Choroid plexus epithelial cell (primary cell): ENCODE results near the gene PRKAG2.

ENCODE experiments used
- DNase-seq: peaks from one replicate; pipeline ENCODE4 v3.0.0-alpha.2; 2010; ENCODE audit warnings: low read depth
- H3K4me3 ChIP-seq: 2 replicates; pipeline ENCODE4 v1.5.1; 2011; ENCODE audit warnings: low read depth, mild to moderate bottlenecking, control low read depth, low read length, moderate library complexity
- CTCF ChIP-seq: conservative IDR thresholded peaks from 2 replicates; pipeline ENCODE4 v1.5.1; 2011; ENCODE audit warnings: low read depth, mild to moderate bottlenecking, control low read depth, inconsistent platforms, low read length, moderate library complexity

Gene PRKAG2

DNA sequence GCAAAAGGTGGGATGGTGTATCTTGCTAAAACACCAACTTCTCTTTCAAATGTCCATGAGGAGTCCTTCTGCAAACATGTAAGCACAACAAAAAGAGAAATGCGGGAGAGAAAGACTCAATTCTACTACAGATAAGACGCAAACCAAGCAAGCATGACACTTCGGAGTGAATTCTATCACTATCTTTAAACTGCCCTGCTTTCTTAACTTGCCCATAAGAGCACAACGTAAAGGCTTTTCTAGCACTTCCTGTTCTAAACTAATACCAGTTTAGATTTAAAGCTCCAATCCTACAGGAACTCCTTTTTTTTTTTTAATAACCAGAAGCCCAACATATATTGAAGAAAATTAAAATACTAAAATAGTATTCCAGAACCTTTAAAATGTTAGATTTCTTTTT lies 365.6 kb downstream of the PRKAG2 start:
- H3K4me3 ChIP-seq, result no peak overlapping the region
- TF ChIP-seq CTCF, result no peak
- DNase-seq, result no peak

DNA sequence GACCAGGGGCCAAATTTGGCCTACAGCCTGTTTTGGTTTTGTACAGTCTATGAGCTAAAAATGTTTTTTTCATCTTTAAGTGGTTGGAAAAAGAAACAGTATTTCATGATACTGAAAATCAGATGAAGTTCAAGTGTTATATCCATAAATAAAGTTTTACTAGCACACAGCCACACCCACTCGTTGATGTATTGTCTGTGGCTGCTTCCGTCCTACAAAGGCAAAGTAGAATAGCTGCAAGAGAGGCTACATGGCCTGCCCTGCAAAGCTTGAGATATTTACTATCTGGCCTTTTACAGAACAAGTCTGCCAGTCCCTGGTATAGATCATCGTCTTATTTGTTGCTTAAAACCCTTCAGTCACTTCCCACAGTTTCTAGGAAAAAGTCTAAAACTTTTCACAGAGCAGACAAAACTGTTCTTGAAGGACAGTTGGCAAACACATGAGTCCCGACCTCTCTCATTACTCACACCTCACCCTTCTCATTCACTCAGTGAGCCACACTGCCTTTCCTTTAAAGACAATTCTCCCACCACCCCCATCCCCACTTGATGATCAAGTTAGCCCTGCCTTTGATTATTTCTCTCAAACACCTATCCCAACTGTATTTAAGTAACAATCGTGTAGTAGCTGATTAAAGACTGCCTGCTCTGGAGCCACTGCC lies 367.1 kb downstream of the PRKAG2 start:
- DNase-seq, result no peak
- TF ChIP-seq CTCF, result no peak
- no peak overlapping the region for H3K4me3 ChIP-seq

GRCh38 chr7:151508991-151509390 lies 367.9 kb downstream of the PRKAG2 start:
- DNase-seq, result no peak
- TF ChIP-seq CTCF, result no peak
- no peak overlapping the region for H3K4me3 ChIP-seq

DNA sequence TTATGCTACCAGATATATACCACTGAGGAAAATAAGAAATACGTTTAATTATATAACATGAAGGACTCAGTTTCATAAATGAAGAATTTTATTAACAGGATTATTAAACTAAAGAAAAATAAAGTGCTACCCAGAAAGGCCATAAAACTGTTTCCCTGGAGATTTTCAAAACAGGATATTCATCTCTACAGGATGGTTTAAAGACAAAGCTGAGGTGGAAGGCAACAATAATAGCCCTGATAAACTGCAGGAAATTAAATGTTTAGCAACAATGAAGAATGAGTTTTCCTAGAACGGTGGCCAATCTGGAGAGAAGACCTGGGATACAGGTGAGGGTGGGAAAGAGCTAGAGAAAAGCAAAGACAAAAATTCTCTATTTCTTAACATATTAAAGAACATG lies 369.1 kb downstream of the PRKAG2 start:
- H3K4me3 ChIP-seq, result no peak overlapping the region
- no peak for DNase-seq
- TF ChIP-seq CTCF, result no peak

GRCh38 chr7:151506901-151507382 lies 370.0 kb downstream of the PRKAG2 start:
- no peak for DNase-seq
- peak; percentile 17 for TF ChIP-seq CTCF
- no peak overlapping the region for H3K4me3 ChIP-seq
